Measurements from ENCODE around the gene MYO5B.

MYO5B gene

DNA sequence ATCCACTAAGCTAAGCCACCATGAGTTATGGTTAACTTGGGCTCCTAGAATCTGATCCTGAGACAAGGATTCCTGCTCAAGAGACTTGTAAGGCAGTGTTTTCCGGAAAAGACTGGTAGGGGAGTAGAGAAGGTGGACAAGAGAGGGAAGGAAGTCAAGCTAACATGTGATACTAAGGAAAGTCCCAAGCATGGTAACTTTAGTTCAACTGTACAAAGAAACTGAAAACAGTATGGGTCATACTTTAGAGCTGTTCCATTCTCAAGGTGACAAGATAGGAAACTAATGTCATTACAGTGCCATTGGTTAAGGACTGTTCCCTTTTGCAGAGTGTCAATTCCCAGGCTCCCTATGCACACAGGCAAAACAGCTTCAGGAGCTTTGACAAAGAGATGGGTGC lies 5.8 kb downstream of the MYO5B start:
- DNase-seq: no peak

DNA sequence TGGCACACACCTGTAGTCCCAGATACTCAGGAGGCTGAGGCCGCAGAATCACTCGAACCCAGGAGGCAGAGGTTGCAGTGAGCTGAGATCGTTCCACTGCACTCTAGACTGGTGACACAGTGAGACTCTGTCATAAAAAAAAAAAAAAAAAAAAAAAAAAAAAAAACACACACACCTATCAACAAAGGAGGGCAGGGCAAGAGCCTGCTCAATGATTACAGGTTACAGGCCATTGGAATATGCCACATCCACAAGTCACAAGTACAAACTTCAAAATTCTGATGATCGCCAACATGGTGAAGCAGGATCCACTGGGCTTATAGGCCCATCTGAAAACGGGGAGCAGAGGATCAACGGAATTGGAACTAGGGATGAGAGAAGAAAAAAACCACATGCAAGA lies 6.3 kb downstream of the MYO5B start:
- no peak for DNase-seq

DNA sequence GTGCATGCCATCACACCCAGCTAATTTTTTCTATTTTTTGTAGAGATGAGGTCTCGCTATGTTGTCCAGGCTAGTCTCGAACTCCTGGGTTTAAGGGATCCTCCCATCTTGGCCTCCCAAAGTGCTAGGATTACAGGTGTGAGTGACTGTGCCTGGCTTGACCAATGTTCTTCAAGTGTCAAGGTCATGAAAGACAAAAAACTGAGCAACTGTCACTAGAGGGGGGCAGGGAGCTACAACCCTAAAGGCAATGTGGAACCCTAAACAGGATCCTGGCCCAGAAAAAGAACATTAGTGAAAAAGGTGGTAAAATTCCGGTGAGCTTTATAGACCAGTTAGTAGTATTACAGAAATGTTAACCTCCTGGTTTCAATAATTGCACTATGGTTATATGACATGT lies 7.3 kb downstream of the MYO5B start:
- no peak for DNase-seq

DNA sequence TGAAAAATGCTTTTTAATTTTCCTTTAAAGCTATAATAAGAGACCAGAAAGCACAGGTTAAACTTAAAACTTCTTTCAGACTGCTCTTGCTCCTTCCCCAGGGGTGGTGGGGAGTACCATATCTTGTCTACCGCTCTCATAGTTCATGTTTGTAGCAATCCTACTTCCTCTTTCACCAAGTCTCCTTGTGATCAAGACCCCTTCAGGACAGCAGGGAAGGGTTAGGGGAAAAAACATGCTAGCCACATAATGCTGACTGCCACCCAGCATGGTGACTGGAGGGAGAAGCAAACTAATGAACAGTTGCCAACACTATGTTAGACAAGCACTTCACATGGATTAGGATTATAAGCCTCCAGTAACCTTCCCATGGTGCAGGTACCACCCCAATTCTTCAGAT lies 8.6 kb downstream of the MYO5B start:
- no peak for DNase-seq

DNA sequence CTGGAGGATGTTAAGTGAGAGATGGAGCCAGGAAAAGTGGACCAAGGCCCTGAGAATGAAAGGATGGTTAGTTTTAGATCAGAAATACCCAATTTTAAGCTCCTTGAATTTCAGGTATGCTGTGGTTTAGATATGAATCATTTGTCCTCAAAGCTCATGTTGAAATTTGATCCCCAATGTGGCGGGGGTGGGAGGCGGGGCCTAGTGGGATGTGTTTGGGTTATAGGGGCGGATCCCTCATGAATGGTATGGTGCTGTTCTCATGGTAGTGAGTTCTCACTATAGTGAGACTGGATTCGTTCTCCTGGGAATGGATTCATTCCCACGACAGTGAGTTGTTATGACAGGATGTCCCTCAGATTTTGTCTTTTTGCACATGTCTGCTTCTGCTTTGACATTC lies 11.4 kb downstream of the MYO5B start:
- no peak for DNase-seq

DNA sequence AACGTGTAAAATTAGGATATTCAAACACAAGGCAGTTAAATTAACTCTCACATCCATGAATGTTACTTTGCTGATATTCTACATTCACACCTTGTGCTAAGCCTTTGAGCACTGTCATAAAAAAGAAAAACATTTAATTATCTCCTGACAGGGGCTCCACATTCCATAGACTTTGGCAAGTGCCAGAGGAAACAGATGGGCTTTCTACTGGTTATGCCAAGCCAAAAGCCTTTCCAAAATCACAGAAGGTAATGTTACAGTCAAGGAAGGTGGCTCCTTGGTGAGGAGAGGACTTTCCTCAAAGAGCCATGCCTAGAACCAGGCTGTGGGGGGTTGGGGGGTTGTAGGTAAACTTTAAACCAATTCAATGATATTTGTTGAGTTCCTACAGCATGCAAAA lies 12.4 kb downstream of the MYO5B start:
- DNase-seq: no peak

DNA sequence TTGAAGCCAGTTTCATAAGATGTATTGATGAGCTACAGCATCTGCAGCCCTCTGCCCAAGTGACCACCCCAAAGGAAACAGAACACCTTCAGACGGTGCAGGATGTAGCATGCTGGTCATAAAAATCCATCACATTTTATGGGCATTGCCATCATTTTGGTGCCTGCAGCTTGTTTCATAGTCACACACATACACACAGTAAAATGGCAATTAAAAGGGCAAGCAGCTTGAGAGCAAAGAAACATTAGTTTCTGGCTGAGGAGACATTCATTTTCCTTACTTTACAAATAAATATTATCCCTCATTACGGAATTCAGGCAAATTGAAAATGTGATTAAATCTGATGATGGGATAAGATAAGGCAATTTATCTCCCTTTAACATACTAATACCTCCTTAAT lies 13.4 kb downstream of the MYO5B start:
- no peak for DNase-seq

DNA sequence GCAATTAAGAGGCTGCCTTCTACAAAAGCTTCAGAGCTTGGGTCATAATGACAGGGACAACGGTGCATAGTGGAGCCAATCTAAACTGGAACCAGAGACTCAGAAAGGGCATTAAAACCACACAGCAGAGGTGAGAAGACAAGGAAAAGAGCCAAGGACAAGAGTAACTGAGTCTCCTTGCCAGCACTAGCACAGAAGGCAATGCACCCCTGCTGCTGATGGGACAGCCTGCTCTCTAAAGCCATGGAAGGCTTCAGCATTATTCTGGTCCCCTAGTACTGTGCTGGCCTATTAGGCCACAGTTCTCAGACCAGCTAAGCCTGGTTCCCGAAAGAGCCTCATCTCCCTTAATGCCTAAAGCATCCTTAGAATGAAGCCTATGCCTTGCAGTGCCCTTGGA lies 15.5 kb downstream of the MYO5B start:
- DNase-seq: no peak

DNA sequence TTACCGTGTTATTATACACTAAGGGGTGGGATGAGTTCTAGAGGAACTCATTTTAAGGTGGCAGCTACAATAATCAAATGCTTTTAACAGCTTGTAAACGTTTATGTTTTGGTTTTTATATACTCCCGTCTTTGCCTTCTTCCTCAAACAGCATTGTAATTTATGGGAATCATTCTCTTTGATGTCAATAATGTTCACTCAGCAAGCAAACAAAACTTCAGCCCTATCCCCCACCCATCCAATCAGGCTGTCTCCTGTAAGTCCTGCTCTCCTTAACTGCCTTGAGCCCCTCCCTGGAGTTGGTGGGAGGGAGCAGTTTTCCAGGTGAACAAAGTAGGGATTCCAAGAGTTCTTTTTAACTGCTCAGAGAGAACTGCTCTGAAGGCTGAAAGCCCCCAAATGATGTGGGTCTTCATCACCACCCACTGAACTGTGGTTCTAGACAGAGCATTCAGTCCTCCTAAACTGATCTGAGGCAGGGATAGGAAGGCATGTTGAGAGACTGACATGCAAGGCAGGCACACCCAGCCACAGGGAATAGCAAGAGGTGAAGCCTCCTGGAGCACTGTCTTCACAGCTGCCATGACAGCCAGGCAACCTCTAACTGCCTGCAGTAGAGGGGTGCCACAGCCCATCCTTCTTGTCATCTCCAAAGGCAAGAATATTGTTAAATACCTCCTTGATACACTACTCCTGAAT lies 17.5 kb downstream of the MYO5B start:
- no peak for DNase-seq

DNA sequence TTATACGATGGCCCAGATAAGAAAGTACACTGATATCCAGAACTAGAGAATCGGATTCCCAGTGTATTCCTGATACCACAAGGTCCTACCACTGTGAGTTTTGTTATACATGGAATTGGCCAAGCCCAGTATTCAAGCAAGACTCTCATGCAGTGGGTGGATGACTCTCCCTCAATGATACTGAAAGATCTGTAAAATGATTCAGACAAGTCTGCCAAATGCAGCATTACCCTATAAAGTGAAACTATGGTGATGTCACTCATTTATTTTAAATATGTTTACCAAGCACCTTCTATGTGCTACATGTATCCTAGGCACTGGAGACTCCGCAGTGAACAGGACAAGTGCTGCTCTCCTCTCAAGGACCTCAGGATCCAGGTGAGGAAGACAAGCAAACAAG lies 22.6 kb downstream of the MYO5B start:
- DNase-seq: no peak

DNA sequence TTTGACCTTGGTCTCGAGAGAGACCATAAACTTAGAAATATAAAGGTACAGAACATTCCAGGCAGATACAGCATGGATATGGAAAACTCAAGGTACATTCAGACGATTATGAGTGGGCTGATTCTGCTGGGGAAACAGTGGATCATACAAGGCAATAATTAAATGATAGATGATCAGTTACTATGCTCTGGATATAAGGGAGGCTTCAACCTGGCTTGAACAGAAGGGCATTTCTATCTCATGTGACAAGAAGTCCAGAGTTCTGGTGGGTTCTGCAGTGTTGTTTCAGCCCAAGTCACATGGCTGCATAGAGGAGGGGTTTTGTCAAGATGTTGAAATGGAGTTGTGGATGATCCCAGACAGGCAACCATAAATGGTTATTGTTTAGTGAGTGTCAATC lies 23.5 kb downstream of the MYO5B start:
- no peak for DNase-seq

DNA sequence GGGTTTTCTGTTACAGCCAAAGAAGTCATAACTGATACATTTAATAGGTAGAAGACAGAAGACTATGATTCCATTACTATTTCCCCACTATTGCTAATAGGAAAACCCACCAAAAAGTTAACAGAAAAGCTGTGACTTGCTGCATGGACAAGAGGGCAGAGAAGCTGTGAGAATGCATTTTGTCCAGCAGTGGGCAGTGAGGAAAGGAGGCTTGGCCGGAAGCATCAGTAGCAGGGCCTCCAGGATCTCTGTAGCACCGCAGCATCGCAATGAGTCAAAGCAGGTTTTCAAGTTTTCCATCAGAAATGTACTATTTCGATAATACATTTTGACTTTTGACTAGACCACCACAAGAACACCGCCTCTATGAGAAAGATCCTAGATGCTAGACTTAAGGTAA lies 24.9 kb downstream of the MYO5B start:
- no peak for DNase-seq

DNA sequence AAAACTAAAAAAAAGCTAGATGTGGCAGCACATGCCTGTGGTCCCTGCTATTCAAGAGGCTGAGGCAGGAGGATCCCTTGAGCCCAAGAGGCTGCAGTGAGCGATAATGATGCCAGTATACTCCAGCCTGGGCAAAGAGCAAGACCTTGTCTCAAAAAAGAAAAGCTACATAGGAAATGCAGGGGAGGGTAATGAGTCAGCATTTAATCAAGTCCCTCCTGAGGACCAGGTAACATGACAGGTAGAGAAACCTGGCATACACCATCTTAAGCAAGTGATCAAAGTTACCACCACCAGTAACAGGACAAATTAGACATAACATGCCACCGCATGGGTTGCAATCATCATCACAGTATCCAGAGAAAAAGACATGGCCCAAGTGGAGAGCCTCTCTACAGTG lies 25.8 kb downstream of the MYO5B start:
- no peak for DNase-seq

DNA sequence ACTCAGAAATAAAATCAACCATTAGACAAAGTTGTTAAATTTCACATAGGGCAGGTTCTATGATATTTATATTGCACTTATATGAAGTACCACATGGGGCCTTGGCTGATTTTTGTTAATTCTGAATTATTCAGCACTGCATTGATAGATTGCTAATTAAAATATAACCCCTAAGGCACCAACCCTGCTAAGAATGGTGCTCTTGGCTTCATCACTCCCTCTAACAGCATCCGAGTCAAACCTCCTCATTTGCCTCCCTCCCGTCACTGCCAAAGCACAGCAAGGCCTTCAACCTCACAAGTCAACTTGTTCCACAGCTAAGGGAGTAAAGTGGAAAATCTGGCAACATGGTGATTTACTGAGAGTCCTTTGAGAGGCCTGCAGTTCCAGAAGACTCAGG lies 27.0 kb downstream of the MYO5B start:
- DNase-seq: no peak

DNA sequence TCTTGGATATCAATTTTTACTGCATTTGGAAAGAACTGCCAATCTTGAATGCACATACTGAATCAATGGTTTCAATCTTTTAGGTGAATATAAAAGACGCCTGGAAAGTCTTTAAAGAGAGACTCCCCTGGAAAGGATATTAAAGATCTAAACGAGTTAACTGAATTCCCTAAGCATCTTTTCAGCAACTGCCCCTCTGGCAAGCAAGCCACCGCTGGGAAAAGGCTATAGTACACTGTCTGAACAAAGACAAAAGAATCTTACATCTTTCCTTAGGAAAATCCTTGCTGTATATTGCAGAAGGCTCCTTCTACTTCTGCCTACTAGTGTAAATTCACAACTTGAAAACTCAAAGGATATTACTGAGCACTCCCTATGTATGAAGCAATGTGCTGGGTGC lies 28.0 kb downstream of the MYO5B start:
- no peak for DNase-seq

DNA sequence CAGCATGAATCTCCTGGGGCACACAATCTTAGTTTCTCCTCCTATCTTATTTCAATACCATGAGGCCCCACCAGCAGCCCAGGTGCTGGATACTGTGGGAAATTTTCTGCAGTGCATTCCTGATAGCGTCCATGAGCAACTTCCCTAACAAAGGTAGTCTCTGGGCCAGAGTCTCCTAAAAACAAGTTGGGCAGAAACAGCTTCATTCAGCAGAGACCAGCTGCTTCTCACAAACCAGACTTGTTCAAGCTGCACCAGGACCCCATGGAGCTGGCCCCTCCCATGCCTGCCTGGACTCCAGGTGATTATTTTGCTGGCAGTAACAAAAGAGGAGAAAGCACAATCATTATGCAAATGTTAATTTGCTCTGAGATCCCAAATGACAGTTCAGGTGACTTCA lies 31.4 kb downstream of the MYO5B start:
- DNase-seq: no peak

DNA sequence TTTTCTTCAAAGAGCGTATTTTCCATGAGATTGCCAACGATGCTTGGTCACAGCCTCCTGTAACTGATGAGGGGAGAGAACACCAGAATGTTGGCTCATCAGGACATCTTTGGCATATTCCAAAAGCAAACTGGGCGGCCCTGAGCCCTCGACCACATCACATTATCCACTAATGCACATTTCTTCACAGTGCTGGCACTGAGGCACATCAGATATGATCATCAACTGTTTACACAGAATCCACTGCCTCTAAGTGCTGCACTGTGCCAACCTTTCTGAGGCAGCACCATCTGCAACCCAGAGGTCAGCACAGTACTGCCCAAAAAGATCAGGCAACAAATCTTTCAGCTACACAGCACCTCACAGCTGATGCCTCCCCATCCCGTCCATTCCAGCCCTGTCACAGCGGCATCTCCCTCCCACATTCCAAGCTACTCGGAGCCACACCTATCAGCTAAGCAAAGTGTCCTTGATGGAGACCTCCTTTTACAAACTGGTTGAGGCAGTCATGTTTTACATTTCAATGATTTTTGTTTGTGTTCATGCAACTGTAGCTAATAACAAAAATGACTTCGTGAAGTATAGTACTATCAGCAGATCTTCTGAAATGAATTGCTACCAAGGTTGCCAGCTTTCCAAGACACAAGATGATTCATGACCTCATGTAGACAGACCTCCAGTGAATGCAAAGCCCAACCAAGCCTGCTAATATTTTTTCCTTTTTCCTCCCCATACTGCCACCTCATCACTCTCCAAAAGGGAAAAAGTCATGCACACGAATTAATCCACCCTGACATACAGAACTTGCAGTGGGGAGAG lies 32.3 kb downstream of the MYO5B start:
- no peak for DNase-seq

DNA sequence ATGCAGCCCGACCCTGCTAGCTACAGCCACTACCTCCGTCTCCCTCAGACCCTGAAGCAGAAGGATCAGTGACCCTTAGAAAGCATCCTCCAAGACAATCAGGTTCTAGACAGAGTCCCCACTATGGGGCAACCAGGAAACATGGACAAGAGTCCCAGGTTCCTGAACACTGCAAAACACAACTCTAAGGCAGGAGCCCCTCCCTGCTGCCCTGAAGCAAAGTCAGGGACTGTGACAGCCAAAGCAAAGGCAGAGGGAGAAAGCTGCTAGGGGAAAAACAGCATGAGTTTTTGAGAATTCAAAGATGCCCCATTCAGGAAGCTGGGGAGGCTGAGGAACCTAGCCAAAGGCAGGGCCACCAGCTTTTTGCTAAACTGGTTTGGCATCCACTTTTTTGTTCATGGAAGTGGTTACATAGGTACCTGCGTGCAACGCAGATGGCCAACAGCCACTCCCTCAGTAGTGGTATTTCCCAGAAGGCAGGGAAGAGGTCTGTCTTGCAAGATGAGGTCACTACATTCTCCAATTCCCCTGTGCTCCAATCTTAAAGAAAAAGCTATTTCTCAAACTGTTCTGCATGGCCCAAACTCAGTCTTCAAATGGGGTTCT lies 33.2 kb downstream of the MYO5B start:
- no peak for DNase-seq

DNA sequence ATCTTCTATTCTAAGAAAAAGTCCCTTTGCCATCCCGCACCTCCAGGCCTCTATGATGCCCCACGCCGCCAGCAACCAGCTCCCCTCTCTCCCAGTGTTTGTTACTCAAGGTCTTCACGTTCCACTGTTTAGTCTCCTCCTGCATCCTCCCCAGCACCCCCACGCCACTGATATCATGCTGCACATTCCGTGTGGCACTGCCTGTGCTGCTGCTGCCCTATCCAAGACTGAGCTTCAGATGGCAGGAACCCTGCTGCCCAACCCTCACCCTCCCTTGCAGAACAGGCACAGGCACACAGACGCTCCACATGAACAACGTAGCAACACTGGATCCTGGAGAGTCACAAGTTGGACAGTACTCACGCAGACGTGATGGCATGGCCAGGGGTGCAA lies 35.3 kb downstream of the MYO5B start:
- DNase-seq: no peak

DNA sequence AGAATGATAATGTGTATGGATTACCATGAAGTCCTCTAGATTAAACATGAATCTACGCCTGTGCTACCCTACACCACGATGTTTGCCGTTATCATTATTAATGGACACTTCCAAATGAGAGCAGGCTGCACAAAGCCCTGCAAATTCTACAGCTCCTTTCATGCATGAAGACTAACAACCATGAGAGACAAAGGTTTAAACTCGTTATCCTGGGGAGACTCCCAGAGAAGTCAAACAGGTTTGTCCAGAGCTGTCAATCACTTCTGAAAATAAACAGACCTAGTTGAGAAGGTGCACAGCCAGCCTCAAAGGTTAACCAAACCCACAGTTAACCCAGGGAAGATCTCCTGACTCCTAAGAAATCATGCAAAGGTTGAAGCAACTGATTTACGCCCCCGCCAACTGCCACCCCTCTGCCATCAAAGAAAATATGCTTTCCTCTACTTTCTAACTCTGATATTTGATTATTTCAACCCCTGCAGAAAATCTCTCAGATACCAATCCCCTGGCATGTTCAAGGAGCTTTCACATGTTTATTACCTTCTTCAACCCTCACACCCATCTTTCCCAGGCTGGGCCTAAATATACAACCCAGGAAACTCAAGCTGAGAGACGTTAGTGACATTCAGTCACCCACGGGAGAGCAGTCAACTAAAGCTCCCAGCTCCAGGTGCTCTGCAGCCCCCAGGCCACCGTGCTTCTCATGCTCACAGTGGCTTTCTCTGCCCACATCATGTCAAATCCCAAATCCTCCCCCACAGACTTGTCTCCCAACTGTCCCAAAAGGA lies 35.9 kb downstream of the MYO5B start:
- DNase-seq: no peak

DNA sequence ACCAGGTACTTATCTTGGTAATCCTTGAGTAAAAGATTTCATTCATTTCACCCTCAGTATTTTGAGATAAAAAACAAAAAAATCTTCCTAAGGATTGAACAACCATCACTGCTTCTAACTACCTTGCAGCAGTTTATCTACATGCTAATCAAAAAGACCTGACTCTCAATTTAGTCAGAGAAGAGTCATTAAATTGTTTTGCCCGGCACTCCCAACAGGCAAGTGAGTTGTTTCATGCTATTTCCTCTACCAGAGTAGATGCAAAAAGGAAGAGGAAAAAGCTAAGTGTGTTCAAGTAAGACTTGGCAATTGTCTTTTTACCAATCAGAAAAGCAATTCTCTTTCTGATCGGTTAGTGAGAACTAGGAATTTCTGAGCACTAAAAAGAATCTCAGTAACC lies 39.5 kb downstream of the MYO5B start:
- no peak for DNase-seq

DNA sequence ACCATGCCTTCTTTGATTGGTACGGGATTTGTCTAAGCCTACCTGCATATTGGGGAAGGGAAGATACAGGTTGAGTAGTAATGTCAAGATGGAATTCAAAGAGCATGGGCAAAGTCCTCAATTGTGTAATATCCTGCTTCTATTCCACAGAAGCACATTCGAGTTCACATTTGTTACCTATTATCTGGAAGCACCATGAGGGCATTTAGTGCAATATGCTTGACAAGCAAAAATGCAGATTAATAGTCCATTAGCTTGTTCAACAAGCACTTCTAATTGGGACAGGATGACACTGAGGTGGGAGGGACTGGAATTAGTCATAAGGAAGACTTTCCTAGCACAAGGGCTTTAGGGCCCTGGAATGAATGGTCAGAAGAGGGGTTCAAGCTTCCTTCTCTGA lies 40.5 kb downstream of the MYO5B start:
- no peak for DNase-seq

Data from anterior cingulate cortex (tissue), 58 donors.